ENCODE data around the gene DNER.
"Not testable (repeated sequence)": the region's sequence is repeated elsewhere in the genome, so short reads cannot be mapped to it uniquely, and the experiment has no call there.

Gene DNER

DNA sequence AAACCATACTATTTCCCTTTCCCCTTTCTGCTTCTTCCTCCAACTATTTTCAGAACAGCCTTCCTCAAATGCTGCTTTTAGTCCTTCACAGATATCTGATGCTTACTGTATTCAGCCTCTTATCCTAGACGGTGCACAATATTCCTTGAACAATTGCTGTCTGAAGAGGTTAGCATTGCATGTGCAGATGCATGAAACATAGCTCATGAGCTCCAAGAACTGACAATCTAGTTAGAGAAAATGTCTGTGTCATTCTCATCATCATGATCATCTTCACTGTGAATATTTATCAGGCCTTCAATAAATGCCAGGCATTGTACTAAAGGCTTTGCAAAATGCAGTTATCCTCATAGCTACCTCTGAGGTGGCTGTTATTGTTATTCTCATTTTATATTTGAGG, 190.7 kb downstream of the DNER start:
- H3K4me3 Mint-ChIP-seq, result no peak overlapping the region
- H3K4me1 Mint-ChIP-seq (ENCODE audit: low read depth), result no peaks in the 10 kb centered on the region
- no peak for DNase-seq (ENCODE audit: low spot score)
- H3K9me3 Mint-ChIP-seq, result no peaks in the 10 kb centered on the region
- H3K27me3 Mint-ChIP-seq (ENCODE audit: low read depth), result no peaks in the 10 kb centered on the region
- no peak overlapping the region for H3K27ac Mint-ChIP-seq
- no peaks in the 10 kb centered on the region for H3K36me3 Mint-ChIP-seq (ENCODE audit: low read depth)

GRCh38 chr2:229521576-229521975, 192.8 kb downstream of the DNER start:
- Mint-ChIP-seq H3K9me3 (no peaks in the 10 kb centered on the region), H3K36me3 (ENCODE audit: low read depth) (no peaks in the 10 kb centered on the region), H3K4me1 (ENCODE audit: low read depth) (no peaks in the 10 kb centered on the region), H3K27ac (no peak overlapping the region), H3K27me3 (ENCODE audit: low read depth) (no peaks in the 10 kb centered on the region), H3K4me3 (no peak overlapping the region)
- DNase-seq (ENCODE audit: low spot score), result no peak

- no peaks in the 10 kb centered on the region for H3K27me3 Mint-ChIP-seq (ENCODE audit: low read depth)
- no peak overlapping the region for H3K27ac Mint-ChIP-seq
- no peaks in the 10 kb centered on the region for H3K9me3 Mint-ChIP-seq
- H3K4me1 Mint-ChIP-seq (ENCODE audit: low read depth), result no peaks in the 10 kb centered on the region
- DNase-seq (ENCODE audit: low spot score), result no peak
- H3K4me3 Mint-ChIP-seq, result no peak overlapping the region
- H3K36me3 Mint-ChIP-seq (ENCODE audit: low read depth), result no peaks in the 10 kb centered on the region
Observed at GRCh38 chr2:229520691-229521096, 193.7 kb downstream of the DNER start.

DNA sequence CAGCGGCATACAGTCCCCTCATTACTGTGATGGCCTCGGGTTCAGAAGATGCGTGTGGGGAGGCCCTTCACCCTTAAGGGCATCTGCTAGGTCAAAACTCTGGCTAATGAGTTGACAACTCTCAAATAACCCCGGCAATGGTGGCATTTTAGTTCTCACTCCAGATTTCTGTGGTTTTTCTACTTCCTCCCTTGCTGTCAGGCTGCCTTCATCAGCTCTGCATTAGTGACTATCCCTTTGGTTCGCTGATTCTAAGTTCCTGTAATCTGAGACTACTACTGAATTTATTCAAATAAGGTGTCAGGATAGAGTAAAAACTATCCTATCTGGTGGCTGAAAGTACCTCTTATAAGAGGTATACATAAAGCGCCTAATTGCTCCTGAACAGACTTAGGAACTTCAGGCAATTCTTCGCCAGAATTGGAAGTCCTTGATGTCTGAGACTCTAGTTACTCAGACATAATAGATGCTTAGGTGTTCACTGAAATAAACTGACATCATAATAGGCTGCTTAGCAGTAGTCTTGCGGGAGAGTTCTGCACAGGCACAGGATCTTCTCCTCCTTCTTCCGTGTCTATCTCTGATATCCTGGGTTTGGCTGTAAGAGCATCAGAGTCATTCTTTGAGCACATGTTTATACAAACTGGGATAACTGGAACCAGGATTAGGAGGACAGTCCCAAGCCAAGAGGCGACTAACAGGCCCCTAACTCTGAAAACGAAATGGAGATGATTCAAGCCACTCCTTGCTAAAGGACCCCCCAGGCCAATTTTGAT, 194.5 kb downstream of the DNER start:
- Mint-ChIP-seq H3K9me3 (no peaks in the 10 kb centered on the region), H3K27me3 (ENCODE audit: low read depth) (no peaks in the 10 kb centered on the region), H3K4me1 (ENCODE audit: low read depth) (no peaks in the 10 kb centered on the region), H3K36me3 (ENCODE audit: low read depth) (no peaks in the 10 kb centered on the region), H3K27ac (no peak overlapping the region), H3K4me3 (no peak overlapping the region)
- DNase-seq (ENCODE audit: low spot score), result no peak

- Mint-ChIP-seq H3K9me3 (no peaks in the 10 kb centered on the region), H3K4me3 (no peak overlapping the region)
Observed at GRCh38 chr2:229514273-229514895, 200.0 kb downstream of the DNER start.

DNA sequence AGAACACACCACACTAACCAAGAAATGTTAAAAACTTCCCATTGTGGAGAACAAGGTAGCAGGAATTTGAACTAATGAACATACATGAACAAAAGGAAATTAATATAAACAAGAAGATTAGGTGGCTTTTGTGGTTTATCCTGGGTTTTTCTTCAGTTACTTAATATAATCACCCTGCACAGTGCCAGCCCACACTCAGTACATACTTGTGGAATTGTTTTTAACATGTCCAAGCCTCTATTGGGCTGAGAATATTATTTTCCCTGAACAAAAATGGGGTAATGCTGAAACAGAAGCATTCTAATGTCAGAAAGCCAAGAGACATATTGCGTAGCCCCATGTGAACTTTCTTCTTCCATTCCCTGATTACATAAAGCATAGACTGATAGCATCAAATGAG, 202.8 kb downstream of the DNER start:
- Mint-ChIP-seq H3K36me3 (ENCODE audit: low read depth) (no peaks in the 10 kb centered on the region), H3K27ac (no peak overlapping the region), H3K4me3 (no peak overlapping the region), H3K9me3 (no peaks in the 10 kb centered on the region), H3K27me3 (ENCODE audit: low read depth) (no peaks in the 10 kb centered on the region), H3K4me1 (ENCODE audit: low read depth) (no peaks in the 10 kb centered on the region)
- DNase-seq (ENCODE audit: low spot score), result no peak

More at GRCh38 chr2:229514273-229514895, 200.0 kb downstream of the DNER start:
- no peak for DNase-seq (ENCODE audit: low spot score)
- H3K27ac Mint-ChIP-seq, result no peak overlapping the region
- no peaks in the 10 kb centered on the region for H3K4me1 Mint-ChIP-seq (ENCODE audit: low read depth)
- H3K27me3 Mint-ChIP-seq (ENCODE audit: low read depth), result no peaks in the 10 kb centered on the region
- no peaks in the 10 kb centered on the region for H3K36me3 Mint-ChIP-seq (ENCODE audit: low read depth)

- not testable (repeated sequence) for H3K27ac Mint-ChIP-seq; H3K9me3 Mint-ChIP-seq; DNase-seq (ENCODE audit: low spot score); H3K36me3 Mint-ChIP-seq (ENCODE audit: low read depth); H3K27me3 Mint-ChIP-seq (ENCODE audit: low read depth); H3K4me3 Mint-ChIP-seq; H3K4me1 Mint-ChIP-seq (ENCODE audit: low read depth)
Observed at GRCh38 chr2:229506699-229507098, 207.7 kb downstream of the DNER start.

- H3K36me3 Mint-ChIP-seq (ENCODE audit: low read depth), result no peaks in the 10 kb centered on the region
- no peaks in the 10 kb centered on the region for H3K27me3 Mint-ChIP-seq (ENCODE audit: low read depth)
- no peak overlapping the region for H3K4me3 Mint-ChIP-seq
- no peak overlapping the region for H3K27ac Mint-ChIP-seq
- DNase-seq (ENCODE audit: low spot score), result no peak
- H3K9me3 Mint-ChIP-seq, result no peaks in the 10 kb centered on the region
- no peaks in the 10 kb centered on the region for H3K4me1 Mint-ChIP-seq (ENCODE audit: low read depth)
Observed at GRCh38 chr2:229501051-229501794, 213.1 kb downstream of the DNER start.

DNA sequence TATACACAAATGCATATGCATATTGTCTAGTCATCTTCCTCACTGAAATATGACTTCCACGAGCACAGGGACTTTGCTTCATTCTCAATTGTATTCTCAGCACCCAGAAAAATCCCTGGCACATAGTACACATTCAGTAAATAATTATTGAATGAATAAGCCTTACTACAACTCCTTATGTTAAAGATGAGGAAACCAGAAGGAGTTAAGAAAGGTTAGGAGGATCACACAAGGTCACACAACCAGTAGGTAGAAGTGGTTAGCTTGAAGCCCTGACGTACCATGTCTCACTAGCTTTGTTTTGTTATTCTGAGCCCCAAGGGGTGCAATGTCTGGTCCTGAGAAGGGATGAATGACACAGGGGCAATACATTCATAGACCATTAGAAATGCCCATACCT, 222.3 kb downstream of the DNER start:
- Mint-ChIP-seq H3K4me1 (ENCODE audit: low read depth) (no peaks in the 10 kb centered on the region), H3K27me3 (ENCODE audit: low read depth) (no peaks in the 10 kb centered on the region), H3K4me3 (no peak overlapping the region), H3K9me3 (no peaks in the 10 kb centered on the region), H3K27ac (no peak overlapping the region), H3K36me3 (ENCODE audit: low read depth) (no peaks in the 10 kb centered on the region)
- no peak for DNase-seq (ENCODE audit: low spot score)

GRCh38 chr2:229490167-229490566, 224.2 kb downstream of the DNER start:
- DNase-seq (ENCODE audit: low spot score), result no peak
- Mint-ChIP-seq H3K4me1 (ENCODE audit: low read depth) (no peaks in the 10 kb centered on the region), H3K27ac (no peak overlapping the region), H3K27me3 (ENCODE audit: low read depth) (no peaks in the 10 kb centered on the region), H3K36me3 (ENCODE audit: low read depth) (no peaks in the 10 kb centered on the region), H3K9me3 (no peaks in the 10 kb centered on the region), H3K4me3 (no peak overlapping the region)

- H3K36me3 Mint-ChIP-seq (ENCODE audit: low read depth), result no peaks in the 10 kb centered on the region
- H3K9me3 Mint-ChIP-seq, result no peaks in the 10 kb centered on the region
- no peak overlapping the region for H3K4me3 Mint-ChIP-seq
- no peaks in the 10 kb centered on the region for H3K4me1 Mint-ChIP-seq (ENCODE audit: low read depth)
- DNase-seq (ENCODE audit: low spot score), result no peak
- no peak overlapping the region for H3K27ac Mint-ChIP-seq
- no peaks in the 10 kb centered on the region for H3K27me3 Mint-ChIP-seq (ENCODE audit: low read depth)
Observed at GRCh38 chr2:229489016-229489415, 225.3 kb downstream of the DNER start.

GRCh38 chr2:229488232-229488631, 226.1 kb downstream of the DNER start:
- no peak overlapping the region for H3K27ac Mint-ChIP-seq
- DNase-seq (ENCODE audit: low spot score), result no peak
- no peaks in the 10 kb centered on the region for H3K27me3 Mint-ChIP-seq (ENCODE audit: low read depth)
- H3K36me3 Mint-ChIP-seq (ENCODE audit: low read depth), result no peaks in the 10 kb centered on the region
- H3K9me3 Mint-ChIP-seq, result no peaks in the 10 kb centered on the region
- no peak overlapping the region for H3K4me3 Mint-ChIP-seq
- no peaks in the 10 kb centered on the region for H3K4me1 Mint-ChIP-seq (ENCODE audit: low read depth)

DNA sequence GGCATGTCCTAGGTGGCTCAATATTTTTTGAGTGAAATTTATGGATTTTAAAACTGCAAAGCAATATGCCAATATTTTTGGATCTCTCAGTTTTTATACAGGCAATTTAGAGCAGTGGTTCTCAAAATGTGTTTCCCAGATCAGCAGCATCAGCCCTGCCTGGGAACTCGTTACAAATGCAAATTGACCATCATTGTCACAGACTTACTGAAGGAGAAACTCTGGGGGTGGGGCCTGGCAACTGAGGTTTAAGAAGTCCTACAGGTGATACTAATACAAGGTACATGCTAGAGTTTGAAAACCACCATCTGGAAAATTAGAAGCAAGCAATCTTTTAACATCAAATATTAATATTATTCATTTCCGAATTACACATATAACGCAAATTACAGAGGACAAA, 227.7 kb downstream of the DNER start:
- Mint-ChIP-seq H3K27me3 (ENCODE audit: low read depth) (no peaks in the 10 kb centered on the region), H3K9me3 (no peaks in the 10 kb centered on the region), H3K36me3 (ENCODE audit: low read depth) (no peaks in the 10 kb centered on the region), H3K4me1 (ENCODE audit: low read depth) (no peaks in the 10 kb centered on the region), H3K4me3 (no peak overlapping the region), H3K27ac (no peak overlapping the region)
- no peak for DNase-seq (ENCODE audit: low spot score)

GRCh38 chr2:229485857-229486256, 228.5 kb downstream of the DNER start:
- Mint-ChIP-seq H3K4me1 (ENCODE audit: low read depth) (no peaks in the 10 kb centered on the region), H3K4me3 (no peak overlapping the region), H3K9me3 (no peaks in the 10 kb centered on the region), H3K36me3 (ENCODE audit: low read depth) (no peaks in the 10 kb centered on the region), H3K27me3 (ENCODE audit: low read depth) (no peaks in the 10 kb centered on the region), H3K27ac (no peak overlapping the region)
- DNase-seq (ENCODE audit: low spot score), result no peak
